NCI-H1694 (cell line): ENCODE data around the gene ADCY10.
"Not testable (repeated sequence)": the region's sequence is repeated elsewhere in the genome, so short reads cannot be mapped to it uniquely, and the experiment has no call there.

Source experiments
- DNase-seq: peaks from one replicate; lab custom pipeline; 2025; lab: John Stamatoyannopoulos, UW

Gene ADCY10

GRCh38 chr1:167924543-167925231, 10.8 kb upstream of the ADCY10 start:
- DNase-seq, result no peak

GRCh38 chr1:167924102-167924501, 10.2 kb upstream of the ADCY10 start:
- DNase-seq, result no peak

GRCh38 chr1:167923324-167924056, 9.6 kb upstream of the ADCY10 start:
- DNase-seq, result no peak

- no peak for DNase-seq
Measured at GRCh38 chr1:167922611-167923074, 8.7 kb upstream of the ADCY10 start.

GRCh38 chr1:167922023-167922422, 8.1 kb upstream of the ADCY10 start:
- no peak for DNase-seq

- DNase-seq, result no peak
Measured at GRCh38 chr1:167916766-167917511, 3.0 kb upstream of the ADCY10 start.

- DNase-seq, result no peak
Measured at GRCh38 chr1:167915569-167915968, 1.6 kb upstream of the ADCY10 start.

GRCh38 chr1:167912294-167912693, 1.6 kb downstream of the ADCY10 start:
- no peak for DNase-seq

GRCh38 chr1:167911413-167911812, 2.5 kb downstream of the ADCY10 start:
- no peak for DNase-seq

- no peak for DNase-seq
Measured at GRCh38 chr1:167910530-167910929, 3.4 kb downstream of the ADCY10 start.

GRCh38 chr1:167909691-167910180, 4.2 kb downstream of the ADCY10 start:
- no peak for DNase-seq

- DNase-seq, result no peak
Measured at GRCh38 chr1:167905671-167906070, 8.3 kb downstream of the ADCY10 start.

- no peak for DNase-seq
Measured at GRCh38 chr1:167905182-167905581, 8.8 kb downstream of the ADCY10 start.

- DNase-seq, result no peak
Measured at GRCh38 chr1:167904652-167905130, 9.2 kb downstream of the ADCY10 start.

GRCh38 chr1:167900907-167901306, 13.0 kb downstream of the ADCY10 start:
- no peak for DNase-seq

- DNase-seq, result no peak
Measured at GRCh38 chr1:167899253-167899681, 14.7 kb downstream of the ADCY10 start.

- no peak for DNase-seq
Measured at GRCh38 chr1:167898578-167899222, 15.2 kb downstream of the ADCY10 start.

- DNase-seq, result no peak
Measured at GRCh38 chr1:167893798-167894197, 20.1 kb downstream of the ADCY10 start.

GRCh38 chr1:167890400-167890799, 23.5 kb downstream of the ADCY10 start:
- no peak for DNase-seq

- DNase-seq, result not testable (repeated sequence)
Measured at GRCh38 chr1:167887187-167887586, 26.7 kb downstream of the ADCY10 start.

- DNase-seq, result no peak
Measured at GRCh38 chr1:167882376-167882775, 31.6 kb downstream of the ADCY10 start.

- no peak for DNase-seq
Measured at GRCh38 chr1:167881786-167882185, 32.1 kb downstream of the ADCY10 start.
